NCI-H345 treated with DMSO at 0.1 percent for 48 hours (cell line): ENCODE results near the gene GP1BB.
A peak's percentile ranks its signal among the peaks of the same experiment; 100 is the strongest.
"Not testable (repeated sequence)": the region's sequence is repeated elsewhere in the genome, so short reads cannot be mapped to it uniquely, and the experiment has no call there.

Experiments used
- DNase-seq: peaks from one replicate; lab custom pipeline; 2025; ENCODE audit not compliant: unreplicated experiment; lab: John Stamatoyannopoulos, UW

Gene GP1BB

GRCh38 chr22:19693581-19693980, 29.8 kb upstream of the GP1BB start:
- no peak for DNase-seq

GRCh38 chr22:19693981-19694670, 29.2 kb upstream of the GP1BB start:
- DNase-seq: no peak

- no peak for DNase-seq
These were observed 28.6 kb upstream of the GP1BB start for GRCh38 chr22:19694696-19695095.

- DNase-seq: no peak
These were observed 26.6 kb upstream of the GP1BB start for GRCh38 chr22:19696504-19697276.

- not testable (repeated sequence) for DNase-seq
These were observed 25.5 kb upstream of the GP1BB start for GRCh38 chr22:19697871-19698270.

GRCh38 chr22:19700790-19701419, 22.4 kb upstream of the GP1BB start:
- DNase-seq: no peak

- DNase-seq: no peak
These were observed 21.8 kb upstream of the GP1BB start for GRCh38 chr22:19701420-19702145.

GRCh38 chr22:19703869-19704268, 19.5 kb upstream of the GP1BB start:
- DNase-seq: no peak

- DNase-seq: peak; percentile 32
These were observed 18.9 kb upstream of the GP1BB start for GRCh38 chr22:19704355-19705015.

- DNase-seq: no peak
These were observed 18.0 kb upstream of the GP1BB start for GRCh38 chr22:19705181-19705934.

- no peak for DNase-seq
These were observed 16.6 kb upstream of the GP1BB start for GRCh38 chr22:19706661-19707151.

GRCh38 chr22:19707347-19708290, 15.7 kb upstream of the GP1BB start:
- no peak for DNase-seq

- DNase-seq: no peak
These were observed 14.9 kb upstream of the GP1BB start for GRCh38 chr22:19708321-19709011.

GRCh38 chr22:19709063-19709769, 14.1 kb upstream of the GP1BB start:
- DNase-seq: no peak

GRCh38 chr22:19710020-19710768, 13.1 kb upstream of the GP1BB start:
- no peak for DNase-seq

GRCh38 chr22:19710769-19711106, 12.6 kb upstream of the GP1BB start:
- no peak for DNase-seq

GRCh38 chr22:19713245-19713644, 10.1 kb upstream of the GP1BB start:
- DNase-seq: no peak
